T-helper 2 cell treated with Interferon-gamma antibody and Interleukin-4, amounts not matched to agents 100 ng/mL and 5 ng/mL, for 36 hours (primary cell): Measurements from ENCODE around the gene SIRPG. TPM values are rescaled to one million over a fixed set of nuclear protein-coding genes. Genes with fewer than 3 reads are reported as not detected.
"Not testable (repeated sequence)": the region's sequence is repeated elsewhere in the genome, so short reads cannot be mapped to it uniquely, and the experiment has no call there.

Source experiments
- intact Hi-C: fragments of 100-400 bp; cut with micrococcal nuclease; formaldehyde crosslinking; loops from one replicate; pipeline ENCODE4 v1.15.1; 2023
- total RNA-seq: library from RNA; stranded (reverse); gene quantifications from 2 replicates; pipeline ENCODE4 v1.2.3, GENCODE V29; 2022

SIRPG gene
- total RNA-seq, 1 donor from 2014 or later = 65.4 TPM

- intact Hi-C loops = not testable (repeated sequence)
Measured at GRCh38 chr20:1610404-1610803, 47.2 kb downstream of the SIRPG start.

GRCh38 chr20:1608678-1609347 lies 48.8 kb downstream of the SIRPG start:
- intact Hi-C loops = not testable (repeated sequence)

DNA sequence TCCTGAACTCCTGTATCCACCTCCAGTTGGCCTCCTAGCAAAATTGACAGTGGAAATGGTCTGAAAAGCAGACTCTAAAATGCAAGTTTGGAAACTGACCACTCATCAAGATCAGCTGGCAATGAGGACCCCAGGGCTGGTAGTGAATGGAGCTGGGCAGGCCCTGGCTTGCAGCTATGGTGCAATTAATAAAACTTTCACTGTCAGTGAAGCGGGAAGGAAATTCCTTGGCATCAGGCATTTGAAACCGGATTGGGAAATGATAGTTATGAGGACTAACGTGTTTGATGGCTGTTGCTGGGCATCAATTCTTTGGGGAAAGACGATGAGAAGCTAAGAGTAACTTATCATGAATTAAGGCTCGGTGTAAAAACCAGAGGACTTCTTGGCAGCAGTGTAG lies 56.8 kb downstream of the SIRPG start:
- intact Hi-C loops = no loop called here

DNA sequence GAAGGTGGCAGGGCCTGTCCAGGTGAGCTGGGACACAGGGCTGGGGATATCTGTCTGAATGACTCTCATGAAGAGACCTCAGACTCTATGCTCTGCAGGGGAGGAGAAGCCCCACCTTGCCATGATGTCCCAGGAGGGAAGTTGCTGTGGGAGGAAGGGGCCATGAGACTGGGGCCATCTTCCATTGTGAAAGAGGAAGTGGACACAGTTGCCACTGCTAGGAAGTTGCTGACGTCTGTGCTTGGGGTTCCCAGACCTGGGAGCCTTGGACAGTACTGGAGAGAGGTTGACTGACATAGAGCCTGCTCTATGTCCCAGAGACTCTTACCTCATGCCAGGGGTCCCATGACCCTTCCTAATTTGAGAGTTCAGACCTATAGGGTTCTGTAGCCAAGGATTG lies 62.2 kb downstream of the SIRPG start:
- intact Hi-C loops = no loop called here

GRCh38 chr20:1588533-1589460 lies 68.8 kb downstream of the SIRPG start:
- intact Hi-C loops = no loop called here

- intact Hi-C loops = no loop called here
Measured at GRCh38 chr20:1587781-1588532, 69.6 kb downstream of the SIRPG start.

- intact Hi-C loops = no loop called here
Measured at GRCh38 chr20:1579488-1579887, 78.1 kb downstream of the SIRPG start.

Other genes with a start within 250 kb of the SIRPG start
- gene NSFL1C, start 190.9 kb downstream of the SIRPG start, total RNA-seq = 73.2 and 77.2 TPM in 2 replicates
- gene SIRPB2, start 166.4 kb downstream of the SIRPG start, total RNA-seq = not detected in 2 replicates
- gene SIRPD, start 100.1 kb downstream of the SIRPG start, total RNA-seq = 0.20 and 0.23 TPM in 2 replicates
- 2.0 and 3.6 TPM in 2 replicates for gene SIRPB1, start 37.8 kb downstream of the SIRPG start, total RNA-seq
- gene SIRPA, start 237.6 kb upstream of the SIRPG start, total RNA-seq = 0.05 TPM in 1 of 2 replicates, not detected in the other